Pons (tissue), 1 donor: ENCODE results near the gene FCGBP.
A peak's percentile ranks its signal among the peaks of the same experiment; 100 is the strongest.
"Not testable (repeated sequence)": the region's sequence is repeated elsewhere in the genome, so short reads cannot be mapped to it uniquely, and the experiment has no call there.

Experiments
- DNase-seq: peaks from one replicate; pipeline ENCODE4 v3.0.0-alpha.2; 2016; ENCODE audit warnings: low spot score

FCGBP gene

DNA sequence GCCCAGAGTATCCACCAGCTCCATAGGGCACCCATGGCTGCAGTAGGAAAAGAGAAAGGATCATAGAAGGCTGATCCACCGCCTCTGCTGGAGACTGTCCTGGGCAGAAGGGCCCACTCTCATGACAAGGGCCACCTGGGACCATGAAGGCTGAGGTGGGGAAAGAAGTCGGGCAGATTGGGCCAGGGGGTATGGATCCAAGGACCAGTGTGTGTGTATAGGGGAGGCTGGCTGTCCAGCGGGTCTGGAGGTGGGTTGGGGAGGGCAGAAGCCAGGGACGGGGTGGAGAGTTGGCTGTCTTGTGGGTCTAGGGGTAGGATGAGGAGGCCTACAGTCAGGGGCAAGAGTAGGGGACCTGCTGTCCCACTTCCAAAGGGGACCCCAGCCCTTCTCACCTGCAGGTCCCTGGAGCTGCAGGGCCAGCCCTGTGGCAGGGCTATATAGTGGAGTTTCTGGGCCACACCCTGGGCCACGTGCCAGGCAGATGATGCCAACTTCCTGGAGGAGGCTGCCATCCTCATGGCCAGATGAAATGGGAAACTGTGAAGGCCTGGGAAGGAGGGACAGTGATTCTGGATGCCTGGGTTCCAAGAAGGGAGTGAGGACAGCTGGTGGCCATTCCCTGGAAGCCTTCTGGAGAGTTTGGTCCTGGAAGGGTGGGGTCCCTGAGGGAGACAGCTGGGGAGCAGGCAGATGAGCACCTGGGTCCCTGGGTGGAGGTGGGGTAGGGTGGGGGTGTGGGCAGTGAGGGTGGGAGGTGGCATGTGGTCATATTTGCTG lies at the start of gene FCGBP:
Gene FCGBP, minus strand, starts transcription at position 51 of the 780 bp plus-strand sequence.
- DNase-seq: no peak

DNA sequence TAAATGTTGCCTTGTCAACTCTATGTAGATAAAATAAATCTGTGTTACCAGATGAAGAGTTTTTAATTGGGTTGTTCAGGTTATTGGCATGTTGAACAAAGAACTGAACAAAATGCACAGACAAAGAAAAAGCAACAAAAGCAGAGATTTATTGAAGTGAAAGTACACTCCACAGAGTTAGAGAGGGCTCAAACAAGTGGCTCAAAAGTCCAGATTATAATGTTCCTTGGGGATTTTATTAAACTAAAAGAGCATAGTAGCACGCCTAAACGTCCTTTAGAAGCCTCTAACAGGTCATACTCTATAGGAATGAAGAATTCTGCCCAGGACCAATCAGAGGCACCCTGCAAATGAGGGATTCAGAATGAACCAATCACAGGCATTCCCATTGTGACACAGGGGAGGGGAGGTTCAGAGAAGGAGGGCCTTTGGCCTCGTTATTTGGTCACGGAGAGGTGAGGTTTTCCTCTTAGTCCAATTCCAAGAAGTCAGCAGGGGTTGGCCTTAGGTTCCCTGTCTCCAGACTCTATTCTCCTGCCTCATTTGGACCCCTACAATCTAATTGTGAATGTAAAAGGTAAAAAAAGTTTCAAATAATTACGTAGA lies 49.4 kb upstream of the FCGBP start:
- DNase-seq: no peak

DNA sequence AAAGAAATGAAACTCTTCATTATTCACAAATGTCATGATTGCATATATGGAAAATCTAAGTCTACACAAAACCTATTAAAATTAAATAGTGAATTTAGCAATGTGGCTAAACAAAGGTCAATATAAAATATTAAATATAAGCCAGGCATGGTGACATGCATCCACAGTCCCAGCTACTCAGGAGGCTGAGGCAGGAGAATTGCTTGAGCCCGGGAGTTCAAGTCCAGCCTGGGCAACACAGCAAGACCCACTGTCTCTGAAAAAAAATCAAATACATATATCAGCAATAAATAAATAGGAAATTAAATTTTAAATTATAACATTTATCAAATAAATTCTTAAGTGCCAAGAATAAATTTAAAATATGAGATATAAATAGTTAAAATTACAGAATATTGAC lies 48.4 kb upstream of the FCGBP start:
- DNase-seq: no peak

DNA sequence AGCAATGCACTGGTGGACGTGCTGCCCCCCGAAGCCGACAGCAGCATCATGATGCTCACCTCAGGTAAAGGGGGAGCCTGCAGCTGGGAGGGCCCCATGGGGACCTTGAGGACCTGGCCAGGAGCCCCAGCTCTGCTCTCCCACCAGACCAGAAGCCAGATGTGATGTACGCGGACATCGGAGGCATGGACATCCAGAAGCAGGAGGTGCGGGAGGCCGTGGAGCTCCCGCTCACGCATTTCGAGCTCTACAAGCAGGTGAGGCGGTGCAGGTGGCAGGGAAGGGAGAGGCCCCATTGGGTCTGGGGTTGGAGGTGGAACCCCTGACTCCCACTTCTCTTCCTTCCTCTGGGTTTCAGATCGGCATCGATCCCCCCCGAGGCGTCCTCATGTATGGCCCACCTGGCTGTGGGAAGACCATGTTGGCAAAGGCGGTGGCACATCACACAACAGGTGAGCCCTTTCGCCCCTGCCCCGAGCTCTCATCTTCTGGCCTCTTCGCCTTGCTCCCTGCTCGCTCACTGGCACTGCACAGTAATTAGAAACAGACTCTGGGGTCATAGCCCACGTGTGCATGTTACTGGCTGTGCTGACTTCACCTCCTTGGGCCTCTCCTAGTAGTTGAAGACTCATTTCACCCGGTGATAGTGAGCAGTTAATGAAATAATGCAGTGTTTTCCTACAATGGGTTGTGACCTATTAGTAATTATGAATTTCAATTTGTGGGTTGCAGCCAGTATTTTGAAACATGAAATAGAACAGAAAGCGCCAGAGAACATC lies 40.1 kb upstream of the FCGBP start:
- no peak for DNase-seq

DNA sequence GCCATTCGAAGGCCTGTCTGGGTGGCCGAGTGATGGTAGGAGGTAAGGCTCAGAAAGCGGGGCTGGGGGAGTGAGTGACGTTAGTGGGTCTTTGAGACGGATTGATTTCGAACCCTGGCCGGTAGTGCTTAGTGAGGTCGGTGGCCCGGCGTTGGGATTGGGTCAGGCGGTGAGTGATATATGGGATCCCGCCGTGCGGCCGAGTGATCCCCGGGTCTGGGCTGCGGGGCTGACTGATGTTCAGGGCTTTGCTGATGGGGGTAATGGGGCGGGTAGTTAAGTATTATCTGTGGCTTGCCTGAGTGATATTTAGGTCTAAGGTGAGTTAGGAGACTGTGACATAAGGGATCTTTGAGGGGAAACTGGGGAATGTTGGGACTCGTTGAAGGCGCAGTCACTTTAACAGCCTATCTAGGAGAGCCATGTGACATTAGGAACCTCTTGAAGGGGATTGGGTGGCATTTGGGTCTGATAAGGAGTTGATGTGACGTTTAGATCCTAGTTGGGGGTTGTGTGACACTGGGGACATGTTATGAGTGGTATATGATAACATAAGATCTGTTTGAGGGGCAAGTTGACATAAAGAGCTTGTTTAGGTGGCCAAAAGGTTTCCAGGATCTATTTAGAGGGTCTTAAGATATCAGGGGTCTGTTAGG lies 37.1 kb upstream of the FCGBP start:
- no peak for DNase-seq

DNA sequence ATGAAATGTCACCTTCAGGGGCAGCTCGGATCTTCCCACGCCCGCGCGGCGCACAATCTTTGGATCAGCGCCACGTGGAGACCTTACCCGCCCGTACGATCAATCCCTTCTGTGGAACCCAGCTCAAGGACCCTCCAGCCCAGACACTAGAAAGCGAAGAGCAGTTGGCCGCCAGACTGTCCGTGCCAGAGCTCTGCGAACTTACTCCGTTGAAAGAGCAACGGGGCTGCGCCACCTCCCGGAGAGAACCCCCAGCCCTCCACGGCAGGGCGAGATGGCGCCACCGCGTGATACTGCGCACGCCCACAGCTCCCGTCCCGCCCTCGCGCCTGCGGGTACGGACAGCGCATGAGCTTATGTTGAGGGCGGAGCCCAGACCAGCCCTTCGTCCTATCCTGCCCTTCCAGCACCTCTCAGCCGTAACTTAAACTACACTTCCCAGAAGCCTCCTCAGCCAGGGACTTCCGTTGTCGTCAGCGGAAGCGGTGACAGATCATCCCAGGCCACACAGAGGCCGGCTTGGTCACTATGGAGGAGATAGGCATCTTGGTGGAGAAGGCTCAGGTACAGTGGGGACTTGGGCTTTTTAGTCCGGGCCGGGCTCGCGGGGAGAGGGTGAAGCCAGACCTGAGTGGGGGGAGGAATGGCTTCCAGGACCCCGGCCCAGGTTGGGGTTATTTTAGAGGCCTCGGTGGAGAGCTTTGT lies 36.4 kb upstream of the FCGBP start, which contains the start of gene PSMC4:
Gene PSMC4, plus strand, starts transcription at position 491 of the 705 bp plus-strand sequence. Its CDS starts 38 bp downstream, at position 529.
- peak; percentile 100 for DNase-seq

DNA sequence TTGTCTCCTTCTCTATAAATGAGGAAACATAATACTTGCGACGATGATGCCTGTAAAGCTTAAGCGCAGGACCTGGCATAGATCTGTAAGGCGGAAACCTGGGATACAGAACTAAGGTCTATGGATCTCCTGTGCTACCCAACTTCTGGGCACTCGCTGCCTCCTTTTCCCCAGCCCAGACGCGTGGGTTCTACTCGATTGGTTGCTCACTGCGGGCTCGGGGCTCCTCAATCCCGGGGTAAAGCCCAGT lies 35.9 kb upstream of the FCGBP start:
- no peak for DNase-seq

DNA sequence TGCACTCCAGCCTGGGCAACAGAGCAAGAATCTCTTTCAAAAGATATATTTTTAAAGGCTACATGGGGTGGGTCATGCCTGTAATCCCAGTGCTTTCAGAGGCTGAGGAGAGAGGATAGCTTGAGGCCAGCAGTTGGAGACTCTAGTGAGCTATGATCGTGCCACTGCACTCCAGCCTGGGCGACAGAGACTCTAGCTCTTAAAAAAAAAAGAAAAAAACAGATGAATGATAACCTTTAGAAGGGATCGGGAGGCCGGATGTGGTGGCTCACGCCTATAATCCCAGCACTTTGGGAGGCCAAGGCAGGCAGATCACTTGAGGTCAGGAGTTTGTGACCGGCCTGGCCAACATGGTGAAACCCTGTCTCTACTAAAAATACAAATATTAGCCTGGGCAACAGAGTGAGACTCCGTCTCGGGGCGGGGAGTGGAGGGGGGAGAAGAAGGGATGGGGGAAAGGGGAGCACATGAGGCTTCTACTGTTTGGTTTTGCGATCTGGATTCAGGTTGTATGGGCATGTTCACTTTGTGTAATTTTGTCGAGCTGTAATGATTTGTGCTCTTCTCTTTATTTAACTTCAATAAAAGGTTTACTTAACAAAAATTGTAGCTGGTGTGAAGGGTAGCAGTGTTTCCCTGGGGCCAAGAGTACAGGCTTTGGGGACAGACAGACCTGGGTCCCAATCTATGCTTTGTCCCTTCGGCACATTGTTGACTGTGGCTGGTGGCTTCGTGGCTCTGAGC lies 35.4 kb upstream of the FCGBP start:
- DNase-seq: peak; percentile 26

DNA sequence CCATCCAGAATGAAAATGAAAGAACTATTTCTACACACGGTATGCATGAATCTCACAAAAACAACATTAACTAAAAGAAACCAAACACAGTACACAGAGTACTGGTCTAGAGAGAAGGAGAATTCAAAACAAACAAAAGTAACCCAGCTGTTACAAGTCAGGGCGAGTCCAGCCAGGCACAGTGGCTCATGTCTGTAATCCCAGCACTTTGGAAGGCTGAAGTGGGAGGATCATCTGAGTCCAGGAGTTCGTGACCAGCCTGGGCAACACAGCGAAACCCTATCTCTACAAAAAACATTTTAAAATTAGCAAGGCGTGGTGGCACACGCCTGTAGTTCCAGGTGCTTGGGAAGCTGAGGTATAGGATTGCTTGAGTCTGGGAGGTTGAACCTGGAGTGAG lies 34.8 kb upstream of the FCGBP start:
- DNase-seq: no peak

DNA sequence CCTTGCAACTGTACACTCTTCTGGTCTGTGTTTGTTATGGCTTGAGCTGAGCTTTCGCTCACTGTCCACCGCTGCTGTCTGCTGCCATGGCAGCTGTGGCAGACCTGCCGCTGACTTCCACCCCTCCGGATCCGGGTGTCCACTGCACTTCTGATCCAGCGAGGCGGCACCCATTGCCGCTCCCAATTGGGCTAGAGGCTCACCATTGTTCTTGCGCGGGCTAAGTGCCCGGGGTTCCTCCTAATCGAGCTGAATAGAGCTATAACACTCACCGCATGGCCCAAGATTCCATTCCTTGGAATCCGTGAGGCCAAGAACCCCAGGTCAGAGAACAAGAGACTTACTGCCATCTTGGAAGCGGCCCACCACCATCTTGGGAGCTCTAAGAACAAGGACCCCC lies 34.4 kb upstream of the FCGBP start:
- no peak for DNase-seq

DNA sequence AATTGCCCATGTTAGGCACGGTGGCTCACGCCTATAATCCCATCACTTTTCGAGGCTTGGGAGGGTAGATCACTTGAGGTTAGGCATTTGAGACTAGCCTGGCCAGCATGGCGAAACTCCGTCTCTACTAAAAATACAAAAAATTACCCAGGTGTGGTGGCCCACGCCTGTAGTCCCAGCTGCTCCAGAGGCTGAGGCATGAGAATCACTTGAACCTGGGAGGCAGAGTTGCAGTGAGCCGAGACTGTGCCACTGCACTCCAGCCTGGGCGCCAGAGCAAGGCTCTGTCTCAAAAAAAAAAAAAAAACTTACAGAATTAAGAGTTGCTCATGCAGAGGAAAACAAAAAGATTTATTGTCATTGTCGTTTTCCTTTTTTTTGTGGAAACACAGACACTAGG lies 33.1 kb upstream of the FCGBP start:
- no peak for DNase-seq

DNA sequence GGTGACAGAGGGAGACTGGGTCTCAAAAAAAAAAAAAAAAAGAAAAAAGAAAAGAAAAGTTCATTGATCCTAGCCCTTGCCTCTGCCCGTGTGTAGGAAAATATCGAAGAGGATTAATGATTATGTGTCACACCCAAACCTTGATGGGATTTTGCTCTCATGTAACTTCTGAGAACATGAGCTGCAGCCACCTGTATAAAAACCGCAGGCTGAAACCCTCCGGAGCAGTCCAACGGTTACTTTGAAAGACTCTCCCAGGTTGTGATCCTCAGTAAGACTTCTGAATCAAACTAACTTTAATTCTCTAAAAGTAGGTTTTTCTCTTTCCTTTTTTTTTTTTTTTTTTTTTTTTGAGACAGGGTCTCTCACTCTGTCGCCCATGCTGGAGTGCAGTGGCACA lies 32.2 kb upstream of the FCGBP start:
- no peak for DNase-seq

DNA sequence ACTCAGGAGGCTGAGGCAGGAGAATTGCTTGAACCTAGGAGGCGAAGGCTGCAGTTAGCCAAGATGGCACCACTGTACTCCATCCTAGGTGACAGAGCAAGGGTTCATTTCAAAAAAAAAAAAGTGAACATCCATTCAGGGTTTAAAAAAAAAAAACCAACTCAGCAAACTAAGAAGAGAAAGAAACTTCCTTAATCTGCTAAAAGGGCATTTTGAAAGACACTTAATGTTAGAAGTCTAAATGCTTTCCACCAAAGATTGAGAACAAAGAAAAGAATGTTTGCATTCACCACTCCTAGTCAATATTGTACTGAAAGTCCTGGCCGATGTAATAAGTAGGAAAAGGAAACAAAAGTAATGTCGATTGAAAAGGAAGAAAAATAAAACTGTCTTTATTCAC lies 29.5 kb upstream of the FCGBP start:
- DNase-seq: no peak

DNA sequence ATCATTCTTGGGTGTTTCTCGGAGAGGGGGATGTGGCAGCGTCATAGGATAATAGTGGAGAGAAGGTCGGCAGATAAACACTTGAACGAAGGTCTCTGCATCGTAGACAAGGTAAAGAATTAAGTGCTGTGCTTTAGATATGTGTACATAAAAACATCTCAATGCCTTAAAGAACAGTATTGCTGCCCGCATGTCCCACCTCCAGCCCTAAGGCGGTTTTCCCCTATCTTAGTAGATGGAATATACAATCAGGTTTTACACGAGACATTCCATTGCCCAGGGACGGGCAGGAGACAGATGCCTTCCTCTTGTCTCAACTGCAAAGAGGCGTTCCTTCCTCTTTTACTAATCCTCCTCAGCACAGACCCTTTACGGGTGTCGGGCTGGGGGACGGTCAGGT lies 25.0 kb upstream of the FCGBP start:
- DNase-seq: not testable (repeated sequence)

DNA sequence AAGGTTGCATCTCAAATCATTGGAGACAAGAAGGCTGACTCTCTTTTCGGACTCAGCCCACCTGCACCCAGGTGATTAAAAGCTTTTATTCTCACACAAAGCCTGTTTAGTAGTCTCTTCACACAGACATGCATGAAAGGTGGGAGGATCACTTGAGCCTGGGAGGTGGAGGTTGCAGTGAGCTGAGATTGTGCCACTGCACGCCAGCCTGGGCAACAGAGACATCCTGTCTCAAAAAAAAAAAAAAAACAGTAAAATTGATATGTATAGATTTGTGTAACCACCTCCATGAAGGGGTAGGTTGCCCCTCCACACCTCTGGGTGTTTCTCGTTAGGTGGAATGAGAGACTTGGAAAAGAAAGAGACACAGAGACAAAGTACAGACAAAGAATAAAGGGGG lies 24.5 kb upstream of the FCGBP start:
- not testable (repeated sequence) for DNase-seq

DNA sequence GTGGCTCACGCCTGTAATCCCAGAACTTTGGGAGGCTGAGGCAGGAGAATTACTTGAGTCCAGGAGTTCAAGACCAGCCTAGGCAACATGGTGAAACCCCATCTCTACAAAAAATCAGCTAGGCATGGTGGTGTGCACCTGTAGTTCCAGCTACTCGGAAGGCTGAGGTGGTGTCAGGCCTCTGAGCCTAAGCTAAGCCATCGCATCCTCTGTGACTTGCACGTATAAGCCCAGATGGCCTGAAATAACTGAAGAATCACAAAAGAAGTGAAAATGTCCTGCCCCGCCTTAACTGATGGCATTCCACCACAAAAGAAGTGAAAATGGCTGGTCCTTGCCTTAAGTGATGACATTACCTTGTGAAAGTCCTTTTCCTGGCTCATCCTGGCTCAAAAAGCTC lies 23.5 kb upstream of the FCGBP start:
- not testable (repeated sequence) for DNase-seq

DNA sequence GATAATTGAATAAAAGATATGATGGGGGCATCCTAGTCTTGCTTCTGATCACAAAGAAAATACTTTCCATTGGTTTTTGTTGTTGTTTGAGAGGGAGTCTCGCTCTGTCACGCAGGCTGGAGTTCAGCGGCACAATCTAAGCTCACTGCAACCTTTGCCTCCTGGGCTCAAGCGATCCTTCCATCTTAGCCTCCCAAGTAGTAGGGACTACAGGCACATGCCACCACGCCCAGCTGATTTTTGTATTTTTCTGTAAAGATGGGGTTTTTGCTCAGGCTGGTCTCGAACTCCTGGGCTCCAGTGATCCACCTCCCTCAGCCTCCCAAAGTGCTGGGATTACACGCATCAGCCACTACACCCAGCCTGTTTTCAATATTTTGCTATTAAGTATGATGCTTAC lies 19.5 kb upstream of the FCGBP start:
- DNase-seq: no peak

DNA sequence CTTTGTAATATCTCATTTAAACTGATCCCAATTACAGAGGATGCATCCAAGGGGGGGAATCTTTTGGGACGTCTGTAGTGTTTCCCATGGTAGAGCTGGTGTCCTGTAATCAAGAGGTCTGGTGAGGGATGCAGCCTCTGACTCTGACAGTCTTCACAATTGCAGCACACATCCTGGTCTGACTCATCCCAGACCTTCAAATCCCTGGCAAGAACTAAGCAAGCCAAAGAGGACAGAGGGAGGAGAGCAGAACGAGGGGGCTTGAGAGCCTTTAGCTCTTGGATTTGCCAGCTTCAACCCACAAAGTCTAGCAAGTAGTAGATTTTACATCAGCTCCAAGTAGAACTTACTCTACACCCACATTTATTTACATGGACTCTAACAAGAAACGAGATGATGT lies 17.3 kb upstream of the FCGBP start:
- DNase-seq: no peak

DNA sequence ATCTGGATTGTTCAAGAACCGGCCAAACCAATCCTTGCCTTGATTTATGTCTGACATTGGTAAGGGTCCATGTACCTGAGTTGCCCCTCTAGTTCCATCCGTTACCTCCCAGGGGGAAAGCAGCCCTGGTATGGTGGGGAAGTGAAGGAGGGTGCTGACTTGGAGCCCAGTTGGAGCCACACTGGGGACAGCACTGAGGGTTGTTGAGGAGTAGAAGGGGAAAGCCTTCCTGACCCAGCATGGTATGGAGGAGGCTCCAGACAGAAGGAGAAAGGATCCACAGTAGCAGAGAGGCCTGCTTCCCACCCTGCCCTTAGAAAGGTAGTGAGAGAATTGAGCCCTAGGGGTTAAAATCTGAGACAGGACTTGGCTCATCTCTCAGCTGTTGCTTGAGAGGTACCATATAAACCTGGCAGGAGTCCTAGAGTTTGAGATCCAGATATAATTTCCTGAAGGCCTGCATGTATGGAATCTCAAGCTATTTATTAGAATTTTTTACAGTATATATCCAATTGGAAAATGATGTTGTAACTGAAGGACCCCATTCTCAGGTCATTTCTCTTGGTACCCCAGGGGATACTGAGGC lies 16.7 kb upstream of the FCGBP start:
- no peak for DNase-seq

DNA sequence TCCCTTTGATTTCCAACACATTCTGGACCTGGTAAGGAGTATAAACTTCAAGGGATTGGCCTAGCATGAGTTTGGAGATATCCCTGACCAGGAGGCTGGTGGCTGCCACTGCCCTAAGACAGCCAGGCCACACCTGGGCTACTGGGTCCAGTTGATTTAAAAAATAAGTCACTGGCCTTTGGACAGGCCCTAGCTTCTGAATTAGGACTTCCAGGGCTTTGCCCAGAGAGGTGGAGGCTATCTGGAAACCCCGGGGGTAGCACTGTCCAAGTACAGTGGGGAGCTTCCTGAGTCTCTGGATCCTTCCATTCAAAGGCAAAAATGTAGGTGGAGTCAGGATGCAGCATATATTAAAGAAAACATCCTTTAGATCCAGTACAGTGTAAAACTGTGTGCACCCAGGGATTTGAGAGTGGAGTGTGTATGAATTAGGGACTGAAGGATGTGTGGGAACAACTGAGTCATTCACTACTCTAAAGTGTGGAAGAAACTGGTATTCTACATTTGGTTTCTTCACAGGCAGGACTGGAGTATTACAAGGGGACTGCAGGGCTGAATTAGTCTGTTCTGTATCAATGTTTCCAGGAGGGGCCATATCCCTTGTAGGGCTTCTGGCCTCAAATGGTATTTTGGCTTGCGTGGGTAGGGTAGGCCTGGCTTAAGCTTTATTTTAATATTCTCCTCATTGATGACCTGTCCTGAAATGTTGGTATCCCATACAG lies 14.8 kb upstream of the FCGBP start:
- no peak for DNase-seq
